SU-DHL-6 (cell line): Measurements from ENCODE around the gene DNM2.

Experiments
- H2AFZ ChIP-seq: fragments of 200-600 bp; sonication (generic); 2 replicates; pipeline ENCODE4 v1.6.1; 2014; ENCODE audit warnings: low read depth, mild to moderate bottlenecking, moderate library complexity, mixed read lengths, antibody characterized with exemption, low read length; ENCODE audit not compliant: severe bottlenecking
- H3F3A ChIP-seq: fragments of 200-600 bp; shearing (Covaris generic); 2 replicates; pipeline ENCODE4 v1.6.0; 2016; ENCODE audit warnings: antibody characterized with exemption, mild to moderate bottlenecking; ENCODE audit not compliant: insufficient read depth
- H3K27ac ChIP-seq: fragments of 200-600 bp; sonication (generic); 2 replicates; pipeline ENCODE4 v1.5.1; 2016; ENCODE audit warnings: low read depth, mild to moderate bottlenecking, low read length, moderate library complexity, mixed read lengths
- H3K27me3 ChIP-seq: fragments of 200-600 bp; sonication (generic), shearing (Covaris generic); 2 replicates; pipeline ENCODE4 v1.6.0; 2014; ENCODE audit warnings: mild to moderate bottlenecking, low read length
- H3K36me3 ChIP-seq: fragments of 200-600 bp; sonication (generic); 2 replicates; pipeline ENCODE4 v1.6.1; 2014; ENCODE audit warnings: mild to moderate bottlenecking, low read length, mixed read lengths
- H3K4me2 ChIP-seq: fragments of 300-600, 200-600 bp; shearing (Covaris generic), sonication (generic); 2 replicates; pipeline ENCODE4 v1.6.0; 2014; ENCODE audit warnings: low read length, low read depth, mild to moderate bottlenecking; ENCODE audit not compliant: poor library complexity, severe bottlenecking
- H3K4me3 ChIP-seq: fragments of 200-600 bp; sonication (generic); 2 replicates; pipeline ENCODE4 v1.5.1; 2014; ENCODE audit warnings: antibody characterized with exemption, low read length, mild to moderate bottlenecking, mixed read lengths; ENCODE audit not compliant: insufficient read depth, poor library complexity, severe bottlenecking
- H3K79me2 ChIP-seq: fragments of 200-600 bp; sonication (generic); 2 replicates; pipeline ENCODE4 v1.6.1; 2014; ENCODE audit warnings: mild to moderate bottlenecking, low read length, moderate library complexity; ENCODE audit not compliant: insufficient read depth
- H3K9ac ChIP-seq: fragments of 200-600 bp; sonication (generic); 2 replicates; pipeline ENCODE4 v1.7.0; 2014; ENCODE audit warnings: mild to moderate bottlenecking, low read length
- H3K9me2 ChIP-seq: fragments of 200-600 bp; sonication (generic); replicated peaks from 2 replicates; pipeline ENCODE4 v1.6.1; 2014; ENCODE audit warnings: low read length; ENCODE audit not compliant: insufficient read depth
- H3K9me3 ChIP-seq: fragments of 200-600 bp; sonication (generic); 2 replicates; pipeline ENCODE4 v1.6.1; 2014; ENCODE audit warnings: low read length, mixed read lengths; ENCODE audit not compliant: insufficient read depth
- H4K20me1 ChIP-seq: fragments of 200-600 bp; sonication (generic); 2 replicates; pipeline ENCODE4 v1.6.1; 2014; ENCODE audit warnings: low read depth, mild to moderate bottlenecking, antibody characterized with exemption, low read length, moderate library complexity, mixed read lengths
- EZH2phosphoT487 ChIP-seq: fragments of 200-600 bp; sonication (generic), shearing (Covaris generic); conservative IDR thresholded peaks from 2 replicates; pipeline ENCODE4 v1.6.1; 2018; ENCODE audit warnings: mild to moderate bottlenecking, antibody characterized with exemption, low read length, moderate library complexity, mixed read lengths
- TF ChIP-seq, protein P1 (sequence below): fragments of 200-600 bp; sonication (generic); IDR thresholded peaks from one replicate; pipeline ENCODE4 v1.5.1; 2017; ENCODE audit warnings: antibody characterized with exemption, mild to moderate bottlenecking, low read length, moderate library complexity; ENCODE audit not compliant: insufficient read depth, poor library complexity, severe bottlenecking

The DNM2 gene

GRCh38 chr19:10747271-10747670 is 29.4 kb downstream of the DNM2 start:
- Histone ChIP-seq H3F3A (no peaks in the 10 kb centered on the region), H3K4me2 (no peak overlapping the region), H3K27me3 (no peaks in the 10 kb centered on the region), H3K9me3 (no peaks in the 10 kb centered on the region), H3K9ac (no peak overlapping the region), H3K4me3 (no peak overlapping the region), H3K27ac (no peak overlapping the region), H4K20me1 (no peaks in the 10 kb centered on the region; the same call in 1 of the 2 replicates), H3K9me2 (no peaks in the 10 kb centered on the region), H3K36me3 (no peaks in the 10 kb centered on the region), H2AFZ (no peak overlapping the region), H3K79me2 (peaks cover 89% of the 10 kb centered on the region)
- TF ChIP-seq, protein P1, sequence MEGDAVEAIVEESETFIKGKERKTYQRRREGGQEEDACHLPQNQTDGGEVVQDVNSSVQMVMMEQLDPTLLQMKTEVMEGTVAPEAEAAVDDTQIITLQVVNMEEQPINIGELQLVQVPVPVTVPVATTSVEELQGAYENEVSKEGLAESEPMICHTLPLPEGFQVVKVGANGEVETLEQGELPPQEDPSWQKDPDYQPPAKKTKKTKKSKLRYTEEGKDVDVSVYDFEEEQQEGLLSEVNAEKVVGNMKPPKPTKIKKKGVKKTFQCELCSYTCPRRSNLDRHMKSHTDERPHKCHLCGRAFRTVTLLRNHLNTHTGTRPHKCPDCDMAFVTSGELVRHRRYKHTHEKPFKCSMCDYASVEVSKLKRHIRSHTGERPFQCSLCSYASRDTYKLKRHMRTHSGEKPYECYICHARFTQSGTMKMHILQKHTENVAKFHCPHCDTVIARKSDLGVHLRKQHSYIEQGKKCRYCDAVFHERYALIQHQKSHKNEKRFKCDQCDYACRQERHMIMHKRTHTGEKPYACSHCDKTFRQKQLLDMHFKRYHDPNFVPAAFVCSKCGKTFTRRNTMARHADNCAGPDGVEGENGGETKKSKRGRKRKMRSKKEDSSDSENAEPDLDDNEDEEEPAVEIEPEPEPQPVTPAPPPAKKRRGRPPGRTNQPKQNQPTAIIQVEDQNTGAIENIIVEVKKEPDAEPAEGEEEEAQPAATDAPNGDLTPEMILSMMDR: no peak
- TF ChIP-seq EZH2phosphoT487: no peak

- Histone ChIP-seq H3K9me2 (no peaks in the 10 kb centered on the region), H2AFZ (no peak overlapping the region), H3K27me3 (no peaks in the 10 kb centered on the region), H3K9me3 (no peaks in the 10 kb centered on the region), H3K9ac (no peak overlapping the region), H3K79me2 (peaks cover 89% of the 10 kb centered on the region), H3F3A (no peaks in the 10 kb centered on the region), H3K27ac (no peak overlapping the region), H3K4me3 (no peak overlapping the region), H4K20me1 (no peaks in the 10 kb centered on the region; the same call in 1 of the 2 replicates), H3K36me3 (no peaks in the 10 kb centered on the region), H3K4me2 (no peak overlapping the region)
- TF ChIP-seq EZH2phosphoT487: no peak
- TF ChIP-seq, protein P1: no peak
These were observed 29.8 kb downstream of the DNM2 start for GRCh38 chr19:10747674-10748073.

- Histone ChIP-seq H3F3A (no peaks in the 10 kb centered on the region), H3K27ac (no peak overlapping the region), H3K9me3 (no peaks in the 10 kb centered on the region), H3K9me2 (no peaks in the 10 kb centered on the region), H3K4me3 (no peak overlapping the region), H2AFZ (no peak overlapping the region), H3K4me2 (no peak overlapping the region), H3K9ac (no peak overlapping the region), H4K20me1 (no peaks in the 10 kb centered on the region; the same call in 1 of the 2 replicates), H3K27me3 (no peaks in the 10 kb centered on the region), H3K36me3 (no peaks in the 10 kb centered on the region), H3K79me2 (peaks cover 86% of the 10 kb centered on the region)
- TF ChIP-seq, protein P1: no peak
- TF ChIP-seq EZH2phosphoT487: no peak
These were observed 30.5 kb downstream of the DNM2 start for GRCh38 chr19:10748195-10748926.
